Mesendoderm (in vitro differentiated cells): Measurements from ENCODE around the gene NCOA6.

Experiments used
- DNase-seq: peaks from one replicate; pipeline ENCODE4 v3.0.0; 2013
- H2AK5ac ChIP-seq: 2 replicates; pipeline ENCODE4 v1.6.1; 2013; ENCODE audit warnings: low read length, inconsistent platforms
- H2BK120ac ChIP-seq: 2 replicates; pipeline ENCODE4 v1.6.1; 2013; ENCODE audit warnings: low read depth, mild to moderate bottlenecking, low read length, moderate library complexity, mixed read lengths
- H2BK15ac ChIP-seq: replicated peaks from 2 replicates; pipeline ENCODE4 v1.6.1; 2013; ENCODE audit warnings: low read depth, mild to moderate bottlenecking, moderate library complexity
- H2BK5ac ChIP-seq: 2 replicates; pipeline ENCODE4 v1.6.1; 2013; ENCODE audit warnings: low read length, inconsistent platforms
- H3K18ac ChIP-seq: 2 replicates; pipeline ENCODE4 v1.6.1; 2013; ENCODE audit warnings: mild to moderate bottlenecking, low read length, mixed read lengths
- H3K23ac ChIP-seq: one replicate; pipeline ENCODE4 v1.6.1; 2013; ENCODE audit warnings: low read length
- H3K27ac ChIP-seq: 2 replicates; pipeline ENCODE4 v1.5.1; 2013; ENCODE audit warnings: low read depth, mild to moderate bottlenecking, inconsistent platforms, low read length, moderate library complexity
- H3K27me3 ChIP-seq: 2 replicates; pipeline ENCODE4 v1.6.1; 2013; ENCODE audit warnings: low read length, control low read depth, mild to moderate bottlenecking, inconsistent platforms; ENCODE audit not compliant: insufficient read depth, poor library complexity
- H3K36me3 ChIP-seq: 2 replicates; pipeline ENCODE4 v1.6.1; 2013; ENCODE audit warnings: low read length, inconsistent platforms; ENCODE audit not compliant: control insufficient read depth, insufficient read depth
- H3K4ac ChIP-seq: one replicate; pipeline ENCODE4 v1.6.1; 2013; ENCODE audit warnings: low read depth, mild to moderate bottlenecking, low read length, moderate library complexity
- H3K4me1 ChIP-seq: 2 replicates; pipeline ENCODE4 v1.6.1; 2013; ENCODE audit warnings: low read depth, low read length, inconsistent platforms; ENCODE audit not compliant: control insufficient read depth
- H3K4me2 ChIP-seq: 2 replicates; pipeline ENCODE4 v1.6.1; 2013; ENCODE audit warnings: low read length
- H3K4me3 ChIP-seq: 2 replicates; pipeline ENCODE4 v1.5.1; 2013; ENCODE audit warnings: mild to moderate bottlenecking, low read length
- H3K56ac ChIP-seq: one replicate; pipeline ENCODE4 v1.6.1; 2013; ENCODE audit warnings: low read length
- H3K79me1 ChIP-seq: 2 replicates; pipeline ENCODE4 v1.6.1; 2013; ENCODE audit warnings: low read length, inconsistent platforms
- H3K79me2 ChIP-seq: 2 replicates; pipeline ENCODE4 v1.6.1; 2013; ENCODE audit warnings: mild to moderate bottlenecking, low read length; ENCODE audit not compliant: control insufficient read depth, insufficient read depth
- H3K9ac ChIP-seq: 2 replicates; pipeline ENCODE4 v1.6.1; 2013; ENCODE audit warnings: low read length, inconsistent platforms
- H4K5ac ChIP-seq: one replicate; pipeline ENCODE4 v1.6.1; 2013; ENCODE audit warnings: low read length
- H4K8ac ChIP-seq: one replicate; pipeline ENCODE4 v1.6.1; 2013; ENCODE audit warnings: low read depth, mild to moderate bottlenecking, control low read depth, low read length, moderate library complexity
- WGBS: extraction: QIAGEN DNeasy Blood & Tissue Kit; methylation state at CpG from one replicate; pipeline ENCODE4 v1.1.7; 2013; ENCODE audit warnings: low lambda C conversion rate, missing lambda C conversion rate; ENCODE audit not compliant: insufficient coverage; ENCODE audit errors: extremely low coverage; 5-methylcytosine and 5-hydroxymethylcytosine counted together

NCOA6 gene

GRCh38 chr20:34871320-34871926 lies 46.0 kb upstream of the NCOA6 start:
- no peak overlapping the region for H2BK120ac ChIP-seq
- H4K8ac ChIP-seq = no peak overlapping the region
- H3K9ac ChIP-seq = peak overlapping the region; percentile 11
- H3K23ac ChIP-seq = no peak overlapping the region
- H3K36me3 ChIP-seq = no peaks in the 10 kb centered on the region
- H3K4ac ChIP-seq = no peak overlapping the region
- no peak overlapping the region for H3K27ac ChIP-seq
- H3K4me2 ChIP-seq = no peak overlapping the region
- no peak overlapping the region for H2BK5ac ChIP-seq
- 100% methylated on average over 1 of the region's 7 CpGs for WGBS
- H3K79me2 ChIP-seq = no peaks in the 10 kb centered on the region
- H4K5ac ChIP-seq = no peak overlapping the region
- no peak overlapping the region for H3K4me3 ChIP-seq
- peaks cover 3% of the 10 kb centered on the region for H3K79me1 ChIP-seq
- no peaks in the 10 kb centered on the region for H3K27me3 ChIP-seq
- peaks cover 3% of the 10 kb centered on the region for H3K4me1 ChIP-seq
- peak overlapping the region; percentile 84 for H3K56ac ChIP-seq
- H2AK5ac ChIP-seq = no peak overlapping the region
- H3K18ac ChIP-seq = no peak overlapping the region
- no peak overlapping the region for H2BK15ac ChIP-seq
- DNase-seq = no peak

- no peak overlapping the region for H3K23ac ChIP-seq
These were observed 38.8 kb upstream of the NCOA6 start for GRCh38 chr20:34864216-34864615.

GRCh38 chr20:34863421-34863965 lies 38.0 kb upstream of the NCOA6 start:
- Histone ChIP-seq H2BK120ac (no peak overlapping the region), H3K79me1 (no peaks in the 10 kb centered on the region), H3K4me1 (peaks cover 4% of the 10 kb centered on the region), H3K56ac (peak overlapping the region; percentile 79), H3K4ac (no peak overlapping the region), H4K8ac (no peak overlapping the region), H4K5ac (no peak overlapping the region), H3K4me3 (peak overlapping the region; percentile 13), H3K23ac (no peak overlapping the region), H2BK15ac (no peak overlapping the region), H3K27me3 (no peaks in the 10 kb centered on the region), H3K18ac (no peak overlapping the region), H3K79me2 (no peaks in the 10 kb centered on the region), H3K36me3 (no peaks in the 10 kb centered on the region), H3K9ac (peak overlapping the region; percentile 53), H3K27ac (no peak overlapping the region), H2BK5ac (no peak overlapping the region), H3K4me2 (peak overlapping the region; percentile 68), H2AK5ac (no peak overlapping the region)
- no peak for DNase-seq
- no CpG with 5 or more reads among the region's 32 CpGs for WGBS

More at GRCh38 chr20:34864216-34864615, 38.8 kb upstream of the NCOA6 start:
- Histone ChIP-seq H2AK5ac (no peak overlapping the region), H2BK5ac (no peak overlapping the region), H3K27ac (no peak overlapping the region), H2BK15ac (no peak overlapping the region), H2BK120ac (no peak overlapping the region), H3K36me3 (no peaks in the 10 kb centered on the region), H4K8ac (no peak overlapping the region), H4K5ac (no peak overlapping the region), H3K79me2 (no peaks in the 10 kb centered on the region), H3K4ac (no peak overlapping the region), H3K4me2 (no peak overlapping the region), H3K18ac (no peak overlapping the region), H3K9ac (no peak overlapping the region), H3K4me1 (peaks cover 4% of the 10 kb centered on the region), H3K56ac (no peak overlapping the region), H3K79me1 (no peaks in the 10 kb centered on the region), H3K27me3 (no peaks in the 10 kb centered on the region), H3K4me3 (no peak overlapping the region)
- no peak for DNase-seq
- WGBS = no CpG with 5 or more reads among the region's 5 CpGs

GRCh38 chr20:34862724-34863123 lies 37.3 kb upstream of the NCOA6 start:
- H2AK5ac ChIP-seq = no peak overlapping the region
- peaks cover 4% of the 10 kb centered on the region for H3K4me1 ChIP-seq
- no peak overlapping the region for H3K9ac ChIP-seq
- no peak overlapping the region for H3K4me2 ChIP-seq
- DNase-seq = no peak
- WGBS = no CpG with 5 or more reads among the region's 12 CpGs
- H4K8ac ChIP-seq = no peak overlapping the region
- H3K27me3 ChIP-seq = no peaks in the 10 kb centered on the region
- H3K36me3 ChIP-seq = no peaks in the 10 kb centered on the region
- no peak overlapping the region for H2BK120ac ChIP-seq
- no peak overlapping the region for H2BK15ac ChIP-seq
- no peak overlapping the region for H3K23ac ChIP-seq
- no peak overlapping the region for H3K18ac ChIP-seq
- H2BK5ac ChIP-seq = no peak overlapping the region
- H3K79me2 ChIP-seq = no peaks in the 10 kb centered on the region
- no peak overlapping the region for H3K27ac ChIP-seq
- H4K5ac ChIP-seq = no peak overlapping the region
- peak overlapping the region; percentile 79 for H3K56ac ChIP-seq
- H3K79me1 ChIP-seq = no peaks in the 10 kb centered on the region
- no peak overlapping the region for H3K4me3 ChIP-seq
- H3K4ac ChIP-seq = no peak overlapping the region

- H2BK5ac ChIP-seq = no peak overlapping the region
- no peak for DNase-seq
- no peak overlapping the region for H3K9ac ChIP-seq
- H3K27me3 ChIP-seq = no peaks in the 10 kb centered on the region
- H3K56ac ChIP-seq = no peak overlapping the region
- H3K36me3 ChIP-seq = no peaks in the 10 kb centered on the region
- H4K8ac ChIP-seq = no peak overlapping the region
- H3K4me1 ChIP-seq = peaks cover 4% of the 10 kb centered on the region
- H4K5ac ChIP-seq = no peak overlapping the region
- no peak overlapping the region for H3K4ac ChIP-seq
- H2BK120ac ChIP-seq = no peak overlapping the region
- H3K4me3 ChIP-seq = no peak overlapping the region
- no peak overlapping the region for H2AK5ac ChIP-seq
- no peak overlapping the region for H3K27ac ChIP-seq
- no peak overlapping the region for H3K4me2 ChIP-seq
- no CpG with 5 or more reads among the region's 7 CpGs for WGBS
- no peak overlapping the region for H3K18ac ChIP-seq
- no peaks in the 10 kb centered on the region for H3K79me1 ChIP-seq
- H3K23ac ChIP-seq = no peak overlapping the region
- H2BK15ac ChIP-seq = no peak overlapping the region
- no peaks in the 10 kb centered on the region for H3K79me2 ChIP-seq
These were observed 36.1 kb upstream of the NCOA6 start for GRCh38 chr20:34861386-34862084.
